K562 (cell line): Measurements from ENCODE around the gene HMCN2. TPM values are rescaled to one million over a fixed set of nuclear protein-coding genes. Genes with fewer than 3 reads are reported as not detected.
A peak's percentile ranks its signal among the peaks of the same experiment; 100 is the strongest.

Experiments used
- ATAC-seq: fragments of 200-7000 bp; cut with Tn5 transposase; 3 replicates; pipeline ENCODE4 v1.9.1; 2020; ENCODE audit warnings: moderate library complexity
- BruUV-seq: library from RNA; stranded (reverse); fragments of 400-500 nt; replicated peaks from 2 replicates; lab custom pipeline; 2021; lab: Mats Ljungman, UMichigan
- CTCF ChIA-PET: fragments of 300-600 bp; formaldehyde crosslinking; extraction: SDS; loops from one replicate; lab custom pipeline; 2021; ENCODE audit warnings: low intra/inter-chr PET ratio; lab: Yijun Ruan, JAX
- POLR2A ChIA-PET: fragments of 300-600, 350-650 bp; sonication (Branson Sonifier 250); formaldehyde crosslinking; extraction: SDS; loops from one replicate; lab custom pipeline; 2021; ENCODE audit warnings: antibody characterized with exemption, inconsistent platforms; lab: Yijun Ruan, JAX
- DNase-seq, 4 experiments: peaks; one replicate each; pipeline versions ENCODE4 v3.0.0 to v3.0.0-alpha.2; 2011 to 2018; ENCODE audit warnings: low spot score in 3 of 4, mixed read lengths in 3 of 4; ENCODE audit errors: extremely low read depth in 1 of 4
- FAIRE-seq: peaks from 2 replicates; lab custom pipeline; 2011; peaks lifted over from hg19 to GRCh38; lab: Jason Lieb, UNC
- H2AFZ ChIP-seq: 2 replicates; pipeline ENCODE4 v1.6.0; 2011; ENCODE audit warnings: low read depth, low read length, control low read depth, inconsistent platforms
- H3K27ac ChIP-seq: fragments of 200-600 bp; 3 replicates; pipeline ENCODE4 v1.8.0; 2011; ENCODE audit warnings: low read depth, mild to moderate bottlenecking, control low read depth, inconsistent platforms, low read length, moderate library complexity, mixed read lengths; ENCODE audit errors: extremely low read depth
- H3K27me3 ChIP-seq, 2 experiments: fragments of 300-600 bp in 1 of 2; 2 replicates in 1 of 2; 3 replicates in 1 of 2; pipeline versions ENCODE4 v1.6.0 to v1.8.0; 2011; ENCODE audit warnings: inconsistent platforms in 2 of 2, low read length in 2 of 2, mild to moderate bottlenecking in 1 of 2, mixed read lengths in 1 of 2, moderate library complexity in 1 of 2; ENCODE audit not compliant: control insufficient read depth in 2 of 2, insufficient read depth in 2 of 2
- H3K36me3 ChIP-seq: fragments of 300-600 bp; 3 replicates; pipeline ENCODE4 v1.8.0; 2011; ENCODE audit warnings: mild to moderate bottlenecking, low read length, inconsistent platforms; ENCODE audit not compliant: control insufficient read depth, insufficient read depth
- H3K4me1 ChIP-seq, 2 experiments: fragments of 200-600 bp in 1 of 2; replicated peaks in 1 of 2; 2 replicates in 1 of 2; 3 replicates in 1 of 2; pipeline versions ENCODE4 v1.5.1 to v1.8.0; 2011; ENCODE audit warnings: inconsistent platforms in 2 of 2, low read length in 2 of 2, mild to moderate bottlenecking in 1 of 2, mixed read lengths in 1 of 2, moderate library complexity in 1 of 2; ENCODE audit not compliant: control insufficient read depth in 2 of 2, insufficient read depth in 2 of 2
- H3K4me2 ChIP-seq: 2 replicates; pipeline ENCODE4 v1.6.1; 2011; ENCODE audit warnings: low read length, control low read depth, inconsistent platforms, mixed read lengths; ENCODE audit not compliant: insufficient read depth
- H3K4me3 ChIP-seq: fragments of 200-600 bp; sonication (generic), shearing (Covaris generic); 2 replicates; pipeline ENCODE4 v1.5.1; 2016; ENCODE audit warnings: control low read depth, inconsistent platforms
- H3K79me2 ChIP-seq: fragments of 200-600 bp; 3 replicates; pipeline ENCODE4 v1.8.0; 2011; ENCODE audit warnings: low read length, inconsistent platforms; ENCODE audit not compliant: control insufficient read depth, insufficient read depth
- H3K9ac ChIP-seq, 2 experiments: 2 replicates each; pipeline versions ENCODE4 v1.6.0 to v1.6.1; 2011; ENCODE audit warnings: low read depth in 2 of 2, low read length in 2 of 2, control low read depth in 1 of 2, inconsistent platforms in 1 of 2, mild to moderate bottlenecking in 1 of 2, mixed read lengths in 1 of 2; ENCODE audit not compliant: insufficient read depth in 1 of 2
- H3K9me1 ChIP-seq: one replicate; pipeline ENCODE4 v1.6.0; 2011; ENCODE audit warnings: inconsistent platforms, mild to moderate bottlenecking, low read length, moderate library complexity; ENCODE audit not compliant: control insufficient read depth, insufficient read depth
- H3K9me3 ChIP-seq: replicated peaks from 2 replicates; pipeline ENCODE4 v1.5.1; 2011; ENCODE audit warnings: low read depth, low read length, inconsistent platforms; ENCODE audit not compliant: control insufficient read depth, insufficient read depth
- H4K20me1 ChIP-seq: replicated peaks from 2 replicates; pipeline ENCODE4 v1.6.1; 2011; ENCODE audit warnings: low read length, inconsistent platforms, mixed read lengths; ENCODE audit not compliant: control insufficient read depth, insufficient read depth
- DACH1 ChIP-seq: fragments of 450-650 bp; IDR thresholded peaks from 2 replicates; pipeline ENCODE4 v1.6.1; 2018; ENCODE audit not compliant: partially characterized antibody
- DDX20 ChIP-seq: fragments of 450-650 bp; IDR thresholded peaks from 2 replicates; pipeline ENCODE4 v1.6.1; 2016; ENCODE audit warnings: missing genetic modification characterization, low read depth, mild to moderate bottlenecking, missing compliant biosample characterization, moderate library complexity
- DPF2 ChIP-seq: fragments of 450-650 bp; IDR thresholded peaks from 2 replicates; pipeline ENCODE4 v1.6.1; 2016
- HDGF ChIP-seq: fragments of 450-650 bp; IDR thresholded peaks from 2 replicates; pipeline ENCODE4 v1.6.1; 2016
- MEF2D ChIP-seq: conservative IDR thresholded peaks from 2 replicates; pipeline ENCODE4 v1.6.1; 2016; ENCODE audit warnings: low read depth, missing genetic modification characterization, missing compliant biosample characterization
- RAD21 ChIP-seq, 2 experiments: fragments of 250-450 bp in 1 of 2; fragments of 450-650 bp in 1 of 2; sonication (Bioruptor Pico) in 1 of 2; formaldehyde crosslinking in 1 of 2; IDR thresholded peaks in 1 of 2; conservative IDR thresholded peaks in 1 of 2; 2 replicates each; pipeline versions ENCODE4 v1.4.0 to v1.8.0; 2020 to 2022; ENCODE audit warnings: mild to moderate bottlenecking in 2 of 2, moderate library complexity in 1 of 2
- RBBP5 ChIP-seq: fragments of 200-600 bp; sonication (generic); IDR thresholded peaks from 2 replicates; pipeline ENCODE4 v1.6.1; 2012; ENCODE audit warnings: borderline replicate concordance, mild to moderate bottlenecking, low read length, control low read depth, inconsistent platforms; ENCODE audit not compliant: insufficient read depth, poor library complexity, severe bottlenecking
- ZNF224 ChIP-seq: sonication (generic); formaldehyde crosslinking; IDR thresholded peaks from 2 replicates; pipeline ENCODE4 v1.8.0; 2022; ENCODE audit warnings: mild to moderate bottlenecking, missing genetic modification reagents
- WGBS: fragments of 100-300 bp; shearing (Covaris generic); methylation state at CpG from one replicate; pipeline ENCODE4 v1.1.6; 2016; ENCODE audit warnings: low coverage, mixed read lengths; ENCODE audit not compliant: insufficient coverage; ENCODE audit errors: missing lambda C conversion rate; 5-methylcytosine and 5-hydroxymethylcytosine counted together
- in situ Hi-C: fragments of 300-500 bp; cut with MboI; formaldehyde crosslinking; loops from 4 replicates; pipeline ENCODE4 v1.15.0; 2018; ENCODE audit warnings: inconsistent platforms, mixed read lengths
- intact Hi-C: fragments of 100-400 bp; cut with micrococcal nuclease; formaldehyde crosslinking; loops from 2 replicates; pipeline ENCODE4 v1.14.2; 2022
- polyA plus RNA-seq, 8 experiments: library from polyadenylated mRNA; depleted of rRNA in 4 of 8; stranded (reverse) in 5 of 8; unstranded in 3 of 8; fragments of >200 nt; fragmentation: Nextera tagmentation in 2 of 8; fragmentation: Illumina TruSeq in 1 of 8; extraction: Ambion mirVana in 2 of 8; extraction: Trizol in 1 of 8; gene quantifications; 2 replicates each; pipeline versions ENCODE4 v1.2.1 to v1.2.3, GENCODE V29; 2011 to 2014; ENCODE audit warnings: inconsistent platforms in 1 of 8, missing spikeins in 1 of 8
- total RNA-seq, 7 experiments: library from RNA; depleted of rRNA in 6 of 7; stranded (reverse); fragments of >200 nt in 6 of 7; fragmentation: Illumina TruSeq in 2 of 7; extraction: Trizol in 2 of 7; gene quantifications; 2 replicates each; pipeline versions ENCODE4 v1.2.1 to v1.2.3, GENCODE V29; 2011 to 2021; ENCODE audit warnings: low replicate concordance in 1 of 7
- TF ChIP-seq, protein P1 (sequence below), 3 experiments: IDR thresholded peaks in 2 of 3; conservative IDR thresholded peaks in 1 of 3; 2 replicates each; pipeline ENCODE4 v1.5.1; 2011 to 2012; ENCODE audit warnings: low read length in 3 of 3, mild to moderate bottlenecking in 3 of 3, control low read depth in 2 of 3, improper control_type of control experiment in 1 of 3, inconsistent platforms in 1 of 3, low read depth in 1 of 3, mixed read lengths in 1 of 3, moderate library complexity in 1 of 3; ENCODE audit not compliant: insufficient read depth in 2 of 3
- TF ChIP-seq, protein P2 (sequence below): IDR thresholded peaks from 2 replicates; pipeline ENCODE4 v1.6.1; 2011; ENCODE audit warnings: borderline replicate concordance, low read depth, mild to moderate bottlenecking, moderate library complexity, low read length; ENCODE audit not compliant: insufficient read depth, poor library complexity, severe bottlenecking

Gene HMCN2
- total and polyA plus RNA-seq, 9 of the 15 experiments (the other 6 are each of a cell fraction or from before 2014, with no cell fraction given): 0.01 TPM; not detected in 8

DNA sequence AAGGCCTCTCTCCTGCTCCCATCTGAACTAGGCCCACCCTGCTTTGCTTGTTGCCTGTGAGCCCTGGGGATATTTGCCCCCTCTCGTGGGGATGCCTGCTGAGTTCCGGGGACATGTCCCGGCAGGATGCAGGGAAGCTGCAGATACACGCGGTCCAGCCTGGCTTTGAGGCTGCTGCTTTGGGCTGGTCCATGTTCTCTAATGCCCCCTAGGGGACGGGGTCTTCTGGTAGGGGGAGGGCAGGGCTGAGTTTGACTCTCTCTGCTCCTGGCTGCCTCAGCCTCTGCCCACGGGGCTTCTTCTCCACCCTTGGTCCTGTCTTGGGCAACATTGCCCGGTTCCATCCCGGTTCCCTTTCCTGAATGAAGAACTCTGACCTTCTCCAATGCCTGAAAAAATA is 94.3 kb downstream of the HMCN2 start:
- Histone ChIP-seq H3K4me1 (peaks cover 0 to 6% of the 10 kb centered on the region in 2 experiments; a peak in 2 of 5 replicates), H3K9ac (peak overlapping the region in 1 of 2 experiments; percentile 61; a peak in 1 of 4 replicates), H3K4me3 (no peak overlapping the region), H4K20me1 (no peaks in the 10 kb centered on the region), H3K27me3 (peaks cover 3 to 35% of the 10 kb centered on the region in 2 experiments; a peak in 3 of 5 replicates), H3K9me3 (no peaks in the 10 kb centered on the region), H3K9me1 (no peaks in the 10 kb centered on the region), H3K36me3 (no peaks in the 10 kb centered on the region), H3K79me2 (no peaks in the 10 kb centered on the region), H3K27ac (no peak overlapping the region), H2AFZ (no peak overlapping the region), H3K4me2 (no peak overlapping the region)
- intact Hi-C loops (no loop called here), in situ Hi-C loops (no loop called here)
- DNase-seq (peak in 2 of 4 experiments; percentile 23 to 49), FAIRE-seq (no peak), ATAC-seq (peak; percentile 75)
- ChIA-PET CTCF (no interaction called here), POLR2A (interaction anchor here (1.1 kb wide), 1 partner anchor 11 kb away, joined by 6 read pairs; no protein-coding TSS in a partner anchor)
- BruUV-seq: no TSS peak
- WGBS: 2% methylated on average over 9 of the region's 9 CpGs
- no peak for TF ChIP-seq DDX20 (tag)
- no peak for TF ChIP-seq RBBP5
- TF ChIP-seq, protein P1, sequence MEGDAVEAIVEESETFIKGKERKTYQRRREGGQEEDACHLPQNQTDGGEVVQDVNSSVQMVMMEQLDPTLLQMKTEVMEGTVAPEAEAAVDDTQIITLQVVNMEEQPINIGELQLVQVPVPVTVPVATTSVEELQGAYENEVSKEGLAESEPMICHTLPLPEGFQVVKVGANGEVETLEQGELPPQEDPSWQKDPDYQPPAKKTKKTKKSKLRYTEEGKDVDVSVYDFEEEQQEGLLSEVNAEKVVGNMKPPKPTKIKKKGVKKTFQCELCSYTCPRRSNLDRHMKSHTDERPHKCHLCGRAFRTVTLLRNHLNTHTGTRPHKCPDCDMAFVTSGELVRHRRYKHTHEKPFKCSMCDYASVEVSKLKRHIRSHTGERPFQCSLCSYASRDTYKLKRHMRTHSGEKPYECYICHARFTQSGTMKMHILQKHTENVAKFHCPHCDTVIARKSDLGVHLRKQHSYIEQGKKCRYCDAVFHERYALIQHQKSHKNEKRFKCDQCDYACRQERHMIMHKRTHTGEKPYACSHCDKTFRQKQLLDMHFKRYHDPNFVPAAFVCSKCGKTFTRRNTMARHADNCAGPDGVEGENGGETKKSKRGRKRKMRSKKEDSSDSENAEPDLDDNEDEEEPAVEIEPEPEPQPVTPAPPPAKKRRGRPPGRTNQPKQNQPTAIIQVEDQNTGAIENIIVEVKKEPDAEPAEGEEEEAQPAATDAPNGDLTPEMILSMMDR (IDR thresholded peaks at IDR 0.05 in 2 of 3, conservative IDR thresholded peaks at IDR 0.05 in 1 of 3; ENCODE audit: insufficient read depth in 2 of 3, low read depth in 1 of 3, low read length in 3 of 3): peak; percentile 24 to 33 (median 28); a peak in 4 of 6 replicates
- peak in 1 of 2 experiments; percentile 21; a peak in 1 of 4 replicates for TF ChIP-seq RAD21 (CRISPR knock-in tag; conservative IDR thresholded peaks at IDR 0.05 in 1 of 2, IDR thresholded peaks at IDR 0.05 in 1 of 2)
- no peak for TF ChIP-seq DACH1
- TF ChIP-seq, protein P2, sequence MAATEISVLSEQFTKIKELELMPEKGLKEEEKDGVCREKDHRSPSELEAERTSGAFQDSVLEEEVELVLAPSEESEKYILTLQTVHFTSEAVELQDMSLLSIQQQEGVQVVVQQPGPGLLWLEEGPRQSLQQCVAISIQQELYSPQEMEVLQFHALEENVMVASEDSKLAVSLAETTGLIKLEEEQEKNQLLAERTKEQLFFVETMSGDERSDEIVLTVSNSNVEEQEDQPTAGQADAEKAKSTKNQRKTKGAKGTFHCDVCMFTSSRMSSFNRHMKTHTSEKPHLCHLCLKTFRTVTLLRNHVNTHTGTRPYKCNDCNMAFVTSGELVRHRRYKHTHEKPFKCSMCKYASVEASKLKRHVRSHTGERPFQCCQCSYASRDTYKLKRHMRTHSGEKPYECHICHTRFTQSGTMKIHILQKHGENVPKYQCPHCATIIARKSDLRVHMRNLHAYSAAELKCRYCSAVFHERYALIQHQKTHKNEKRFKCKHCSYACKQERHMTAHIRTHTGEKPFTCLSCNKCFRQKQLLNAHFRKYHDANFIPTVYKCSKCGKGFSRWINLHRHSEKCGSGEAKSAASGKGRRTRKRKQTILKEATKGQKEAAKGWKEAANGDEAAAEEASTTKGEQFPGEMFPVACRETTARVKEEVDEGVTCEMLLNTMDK: peak; percentile 18
- no peak for TF ChIP-seq ZNF224 (CRISPR knock-in tag)
- TF ChIP-seq HDGF: no peak
- TF ChIP-seq DPF2: no peak
- TF ChIP-seq MEF2D (tag): no peak
